Effector CD8-positive, alpha-beta T cell (primary cell): ENCODE results near the gene NFU1.
"Not testable (repeated sequence)": the region's sequence is repeated elsewhere in the genome, so short reads cannot be mapped to it uniquely, and the experiment has no call there.

Experiments
- DNase-seq: peaks from one replicate; lab custom pipeline; 2025; lab: John Stamatoyannopoulos, UW

NFU1 gene

GRCh38 chr2:69387770-69388481, 49.3 kb downstream of the NFU1 start:
- DNase-seq = no peak

GRCh38 chr2:69386789-69387734, 50.2 kb downstream of the NFU1 start, which contains the start of gene GFPT1:
Gene GFPT1, minus strand, starts transcription at chr2:69387227. Its CDS starts 156 bp downstream, at chr2:69387071.
- DNase-seq = peak; percentile 83

- DNase-seq = no peak
These were observed 50.9 kb downstream of the NFU1 start for GRCh38 chr2:69386360-69386759.

GRCh38 chr2:69385443-69386151, 51.6 kb downstream of the NFU1 start:
- DNase-seq = no peak

DNA sequence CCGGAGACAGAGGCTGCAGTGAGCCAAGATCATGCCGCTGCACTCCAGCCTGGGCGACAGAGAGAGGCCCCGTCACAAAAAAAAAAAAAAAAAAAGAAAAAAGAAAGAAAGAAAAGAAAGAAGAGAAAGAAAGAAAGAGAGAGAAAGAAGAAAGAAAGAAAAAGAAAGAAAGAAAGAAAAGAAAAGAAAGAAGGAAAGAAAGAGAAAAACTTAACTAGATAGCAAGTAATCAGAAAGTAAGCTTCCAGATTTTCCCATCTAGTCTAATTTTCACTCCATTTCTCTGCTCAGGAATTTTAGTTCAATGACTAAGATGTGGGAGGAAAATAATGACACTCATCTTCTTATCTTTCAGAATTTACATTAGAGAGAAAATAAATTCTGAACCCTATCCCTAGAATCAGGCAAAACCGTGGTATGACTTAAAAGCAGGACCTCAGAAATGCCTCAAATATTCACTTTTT, 52.6 kb downstream of the NFU1 start:
- no peak for DNase-seq

DNA sequence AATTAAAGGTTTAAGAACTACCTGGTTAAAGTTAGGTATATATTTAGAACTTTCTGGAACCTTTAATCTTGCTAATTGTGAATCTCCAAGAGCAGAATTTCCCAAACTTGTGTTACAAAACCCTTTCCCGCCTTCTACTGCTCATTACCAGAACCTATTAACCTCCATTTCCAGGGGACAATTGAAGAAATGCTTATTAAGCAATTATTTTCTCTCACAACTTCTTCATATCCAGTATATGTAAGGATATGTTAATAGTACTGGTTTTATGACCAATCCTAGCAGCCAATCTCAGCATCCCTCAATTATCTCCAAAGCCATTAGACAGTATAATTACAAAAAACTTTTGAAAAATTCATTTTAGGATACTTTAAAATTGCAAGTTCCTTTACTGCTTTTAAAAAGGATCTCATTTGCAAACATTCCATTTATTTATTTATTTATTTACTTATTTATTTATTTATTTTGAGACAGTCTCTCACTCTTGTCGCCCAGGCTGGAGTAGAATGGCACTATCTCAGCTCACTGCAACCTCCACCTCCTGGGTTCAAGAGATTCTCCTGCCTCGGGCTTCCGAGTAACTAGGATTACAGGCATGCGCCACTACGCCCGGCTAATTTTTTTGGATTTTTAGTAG, 53.9 kb downstream of the NFU1 start:
- no peak for DNase-seq

GRCh38 chr2:69382547-69382946, 54.7 kb downstream of the NFU1 start:
- DNase-seq = no peak

DNA sequence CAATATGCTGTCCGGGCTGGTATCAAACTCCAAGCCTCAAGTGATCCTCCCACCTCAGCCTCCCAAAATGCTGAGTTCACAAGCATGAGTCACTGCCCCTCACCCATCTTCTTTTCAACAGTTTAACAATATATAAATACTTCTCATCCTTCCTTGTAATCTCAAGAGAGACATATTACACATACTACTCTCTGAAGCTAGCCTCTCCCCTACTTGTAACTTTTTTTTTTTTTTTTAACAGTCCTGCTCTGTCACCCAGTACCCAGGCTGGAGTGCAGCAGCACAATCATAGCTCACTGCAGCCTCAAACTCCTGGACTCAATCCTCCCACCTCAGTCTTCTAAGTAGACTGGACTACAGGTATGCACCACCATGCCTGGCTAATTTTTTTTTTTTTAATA, 55.9 kb downstream of the NFU1 start:
- DNase-seq = no peak

- no peak for DNase-seq
These were observed 56.9 kb downstream of the NFU1 start for GRCh38 chr2:69380072-69380917.

DNA sequence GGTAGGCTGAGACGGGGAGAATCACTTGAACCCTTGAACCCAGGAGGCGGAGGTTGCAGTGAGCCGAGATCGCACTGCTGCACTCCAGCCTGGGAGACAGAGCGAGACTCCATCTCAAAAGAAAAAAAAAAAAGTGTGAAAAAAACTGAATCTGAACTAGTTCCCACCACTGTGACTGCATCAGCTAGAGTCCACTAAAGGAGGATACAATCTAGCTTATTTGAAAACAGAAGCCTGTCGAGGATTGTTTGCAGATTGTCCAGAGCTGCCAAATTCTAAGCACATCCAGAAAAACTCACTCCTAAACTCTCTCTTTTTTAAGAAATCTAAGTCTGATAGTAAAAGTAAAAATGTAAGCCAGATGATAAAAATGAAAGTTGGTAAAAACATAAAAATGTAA, 60.8 kb downstream of the NFU1 start:
- no peak for DNase-seq

GRCh38 chr2:69375494-69376353, 61.5 kb downstream of the NFU1 start:
- DNase-seq = no peak

GRCh38 chr2:69372767-69373166, 64.5 kb downstream of the NFU1 start:
- DNase-seq = no peak

- no peak for DNase-seq
These were observed 67.4 kb downstream of the NFU1 start for GRCh38 chr2:69369802-69370201.

DNA sequence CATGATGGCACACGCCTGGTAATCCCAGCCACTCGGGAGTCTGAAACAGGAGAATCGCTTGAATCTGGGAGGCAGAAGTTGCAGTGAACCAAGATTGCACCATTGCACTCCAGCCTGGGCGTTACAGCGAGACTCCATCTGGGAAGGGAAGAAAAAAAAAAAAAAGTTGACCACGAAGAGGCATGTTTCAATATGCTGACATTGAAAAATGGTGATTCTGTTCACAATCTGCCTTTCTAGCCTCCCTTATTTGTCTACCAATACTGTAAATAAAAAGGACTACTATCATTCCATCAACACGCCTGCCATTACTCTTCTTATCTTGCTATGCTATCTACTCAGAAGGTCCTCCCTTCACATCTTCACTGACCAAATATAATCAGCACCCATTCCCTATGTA, 68.6 kb downstream of the NFU1 start:
- no peak for DNase-seq

- DNase-seq = no peak
These were observed 77.9 kb downstream of the NFU1 start for GRCh38 chr2:69359371-69359770.

DNA sequence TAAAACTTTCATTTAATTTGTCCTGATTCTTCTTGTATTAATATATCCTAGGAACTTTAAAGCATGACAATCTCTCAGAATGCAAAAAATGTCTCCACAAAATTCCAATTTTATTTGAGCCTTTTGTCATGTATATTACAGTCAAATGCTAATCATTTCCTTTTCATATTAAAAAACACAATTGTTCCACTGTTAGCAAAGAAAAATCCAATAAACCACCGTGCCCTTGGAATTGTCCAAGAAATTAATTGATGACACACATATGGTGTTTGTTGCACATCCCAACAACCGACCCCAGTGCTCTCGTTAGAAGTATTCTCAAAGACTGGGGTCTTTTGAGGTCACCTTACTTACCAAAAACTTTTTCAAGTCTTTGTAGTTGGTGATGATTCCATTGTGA, 78.3 kb downstream of the NFU1 start:
- DNase-seq = no peak

DNA sequence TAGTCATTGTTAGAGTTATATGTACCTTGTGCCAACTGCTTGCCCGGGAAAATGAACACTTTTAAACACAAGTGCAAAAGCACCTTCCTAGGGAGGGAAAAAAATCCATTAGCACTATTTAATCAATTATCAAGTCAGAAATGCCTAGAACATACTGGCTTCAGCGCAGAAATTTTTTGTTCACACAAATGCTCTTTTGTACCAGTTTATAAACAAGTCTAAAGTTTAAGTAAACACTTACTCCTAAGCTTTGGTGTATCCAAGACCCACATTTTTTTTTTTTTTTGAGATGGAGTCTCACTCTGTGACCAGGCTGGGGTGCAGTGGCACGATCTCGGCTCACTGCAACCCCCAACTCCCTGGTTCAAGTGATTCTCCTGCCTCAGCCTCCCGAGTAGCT, 80.8 kb downstream of the NFU1 start:
- no peak for DNase-seq

DNA sequence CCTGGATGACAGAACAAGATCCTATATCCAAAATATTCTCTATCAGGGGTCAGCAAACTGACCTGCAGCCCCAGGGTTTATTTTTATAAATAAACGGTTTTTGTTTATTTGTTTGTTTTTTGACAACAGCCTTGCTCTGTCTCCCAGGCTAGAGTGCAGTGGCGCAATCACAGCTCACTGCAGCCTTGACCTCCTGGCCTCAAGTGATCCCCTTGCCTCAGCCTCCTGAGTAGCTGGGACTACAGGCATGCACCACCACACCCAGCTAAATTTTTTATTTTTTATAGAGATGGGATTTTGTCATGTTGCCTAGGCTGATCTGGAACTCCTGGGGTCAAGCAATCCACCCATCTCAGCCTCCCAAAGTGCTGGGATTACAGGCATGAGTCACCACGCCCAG, 82.3 kb downstream of the NFU1 start:
- DNase-seq = not testable (repeated sequence)

DNA sequence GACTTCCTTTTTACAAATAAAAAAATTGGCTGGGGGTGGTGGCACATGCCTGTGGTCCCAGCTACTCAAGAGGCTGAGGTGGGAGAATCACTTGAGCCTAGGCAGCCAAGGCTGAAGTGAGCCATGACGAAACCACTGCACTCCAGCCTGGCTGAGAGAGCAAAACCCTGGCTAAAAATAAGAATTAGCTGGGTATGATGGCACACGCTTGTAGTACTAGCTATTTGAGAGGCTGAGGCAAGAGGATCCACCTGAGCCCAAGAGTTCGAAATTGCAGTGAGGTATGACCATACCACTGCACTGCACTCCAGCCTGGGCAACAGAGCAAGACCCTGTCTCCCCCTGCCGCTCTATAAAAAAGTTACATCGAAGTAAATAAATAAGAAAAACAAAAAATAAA, 83.9 kb downstream of the NFU1 start:
- DNase-seq = no peak

- no peak for DNase-seq
These were observed 88.5 kb downstream of the NFU1 start for GRCh38 chr2:69348781-69349180.
